ENCODE data around the gene TMEM168.
A peak's percentile ranks its signal among the peaks of the same experiment; 100 is the strongest.
"Not testable (repeated sequence)": the region's sequence is repeated elsewhere in the genome, so short reads cannot be mapped to it uniquely, and the experiment has no call there.

The TMEM168 gene

DNA sequence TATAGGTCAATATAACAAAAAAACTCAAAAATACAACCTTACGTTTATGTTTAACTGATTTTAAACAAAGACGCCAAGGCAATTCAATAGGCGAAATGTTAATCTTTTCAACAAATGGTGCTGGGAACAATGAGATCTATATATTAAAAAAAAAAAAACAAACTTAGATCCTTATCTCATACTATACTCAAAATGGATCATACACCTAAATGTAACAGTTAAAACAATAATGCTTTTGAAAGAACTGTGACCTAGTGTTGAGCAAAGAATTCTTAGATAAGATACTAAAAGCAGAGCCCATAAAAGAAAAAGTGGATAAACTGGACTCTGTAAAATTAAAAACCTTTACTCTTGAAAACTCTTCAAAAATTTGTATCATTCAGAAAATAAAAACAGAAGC lies 8.6 kb downstream of the TMEM168 start:
- no peak for DNase-seq (ENCODE audit: low read depth)

DNA sequence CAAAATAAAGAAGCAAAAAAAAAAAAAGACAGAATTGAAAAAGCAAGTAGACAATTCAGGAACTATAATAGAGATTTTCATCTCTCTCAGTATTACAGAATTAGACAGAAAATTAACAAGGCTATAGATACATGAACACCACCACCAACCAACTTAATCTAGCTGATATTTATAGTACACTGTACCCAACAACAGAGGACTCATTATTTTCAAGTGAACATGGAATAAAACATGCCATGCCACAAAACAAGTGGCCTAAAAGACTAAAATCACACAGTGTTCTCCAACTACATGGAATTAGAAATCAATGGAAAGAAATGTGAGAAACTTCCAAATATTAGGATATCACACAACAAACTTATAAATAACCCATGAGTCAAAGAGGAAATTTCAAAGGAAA lies 9.1 kb downstream of the TMEM168 start:
- no peak for DNase-seq (ENCODE audit: low read depth)

DNA sequence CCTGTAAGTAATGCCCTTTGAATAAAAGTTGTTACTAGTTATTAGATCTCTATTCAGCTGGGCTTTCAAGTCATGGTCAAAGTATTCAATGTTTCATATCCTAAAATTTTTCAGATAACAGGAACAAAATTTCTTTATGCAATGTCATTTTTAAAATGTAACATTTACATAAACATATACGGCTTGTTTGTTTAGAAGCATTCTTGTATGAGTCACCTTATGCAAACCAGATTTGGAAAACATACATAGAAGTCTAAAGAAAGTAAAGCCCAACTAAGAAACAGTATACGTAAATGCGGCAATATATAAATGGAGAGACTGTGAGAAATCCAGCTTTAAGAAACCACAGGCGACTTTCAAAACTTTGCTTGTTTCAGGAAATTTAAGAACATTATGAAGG lies 10.5 kb downstream of the TMEM168 start:
- DNase-seq (ENCODE audit: low read depth) = no peak

DNA sequence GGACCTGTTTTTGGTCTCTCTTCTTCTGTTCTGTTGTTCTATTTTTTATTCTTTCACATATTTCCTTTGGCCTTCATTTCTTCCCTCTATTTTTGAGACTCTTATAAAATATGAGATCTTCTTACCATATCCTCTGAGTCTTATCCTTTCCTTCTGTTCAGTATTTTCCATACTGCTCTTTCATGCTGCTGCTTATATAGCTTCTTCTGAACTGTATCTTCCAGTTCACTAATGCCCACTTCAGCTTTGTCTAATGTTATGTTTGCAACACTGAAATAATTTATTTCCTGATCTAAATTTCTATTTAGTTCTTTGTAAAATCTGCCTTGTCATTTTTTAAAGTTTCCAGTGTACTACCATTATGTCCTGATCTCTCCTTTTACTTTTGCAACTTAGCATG lies 12.8 kb downstream of the TMEM168 start:
- no peak for DNase-seq (ENCODE audit: low read depth)

DNA sequence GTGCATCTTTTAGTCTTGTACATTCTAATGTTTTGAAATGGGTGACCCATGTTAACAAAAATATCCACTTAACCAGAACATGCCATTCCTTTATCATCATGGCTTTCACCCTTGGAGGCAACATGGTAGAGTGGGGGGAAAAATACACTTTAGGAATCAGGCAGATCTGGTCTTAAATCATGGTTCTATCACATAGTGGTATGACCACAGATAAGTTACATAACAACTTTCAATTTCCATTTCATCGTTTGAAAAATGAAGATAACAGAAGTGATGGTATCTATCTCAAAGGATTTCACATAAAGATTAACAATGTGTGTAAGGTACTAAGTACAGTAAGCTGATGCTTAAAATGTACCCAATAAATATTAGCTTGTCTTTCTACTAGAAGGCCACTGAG lies 19.0 kb downstream of the TMEM168 start:
- no peak for DNase-seq (ENCODE audit: low read depth)

DNA sequence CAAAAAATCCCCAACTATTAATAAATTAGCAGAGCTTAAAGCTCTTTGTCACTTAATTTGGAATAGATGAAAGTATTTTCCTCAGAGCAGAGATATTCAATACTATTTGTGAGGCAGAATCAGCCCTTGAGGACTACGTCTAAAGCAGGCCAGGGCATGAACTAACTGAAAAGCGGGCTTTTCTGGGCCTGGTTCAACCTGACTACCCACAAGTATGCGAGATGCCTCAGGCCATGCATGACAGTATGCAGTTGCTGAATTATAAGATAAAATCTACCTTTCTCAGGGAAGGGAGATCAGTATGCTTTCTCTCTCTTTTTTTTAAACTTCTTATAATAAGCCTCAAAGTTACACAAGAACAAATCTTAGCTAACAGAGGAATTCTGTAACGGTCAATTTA lies 20.1 kb downstream of the TMEM168 start:
- no peak for DNase-seq (ENCODE audit: low read depth)

DNA sequence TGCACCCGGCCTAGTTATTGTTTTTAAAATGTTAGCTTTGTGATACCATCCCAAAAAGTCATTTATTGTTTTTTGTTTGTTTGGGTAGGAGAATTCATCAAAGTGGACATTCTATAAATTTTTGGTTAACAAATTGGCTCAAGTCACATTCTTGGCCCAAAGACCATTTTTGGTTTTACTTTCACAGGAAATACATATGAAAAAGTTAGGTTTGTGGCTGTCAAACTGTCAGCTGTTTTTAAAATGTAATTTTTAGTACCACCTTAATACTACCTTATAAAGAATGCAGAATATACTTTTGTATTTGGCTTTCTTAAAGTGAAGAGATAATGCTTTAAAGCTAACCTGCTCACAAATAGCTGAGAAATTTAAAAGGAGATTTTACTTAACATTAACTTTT lies 25.1 kb downstream of the TMEM168 start:
- no peak for DNase-seq (ENCODE audit: low read depth)

DNA sequence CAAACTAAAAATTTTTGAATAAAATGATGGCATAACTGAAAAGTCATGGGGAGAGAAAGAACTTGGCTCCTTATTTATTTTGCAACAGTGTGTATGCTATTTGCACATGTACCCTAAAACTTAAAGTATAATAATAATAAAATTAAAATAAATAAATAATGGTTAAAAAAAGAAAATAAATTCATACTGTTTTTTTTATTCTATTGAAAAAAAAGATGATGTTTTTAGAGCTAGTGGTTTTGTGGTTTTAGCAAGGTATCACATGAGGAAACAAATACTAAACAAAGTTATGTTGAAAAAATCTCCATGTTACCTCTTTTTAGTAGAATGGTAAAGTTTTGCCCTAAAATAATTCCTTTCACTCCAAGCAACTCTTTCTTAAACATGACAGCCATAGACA lies 26.2 kb downstream of the TMEM168 start:
- no peak for DNase-seq (ENCODE audit: low read depth)

DNA sequence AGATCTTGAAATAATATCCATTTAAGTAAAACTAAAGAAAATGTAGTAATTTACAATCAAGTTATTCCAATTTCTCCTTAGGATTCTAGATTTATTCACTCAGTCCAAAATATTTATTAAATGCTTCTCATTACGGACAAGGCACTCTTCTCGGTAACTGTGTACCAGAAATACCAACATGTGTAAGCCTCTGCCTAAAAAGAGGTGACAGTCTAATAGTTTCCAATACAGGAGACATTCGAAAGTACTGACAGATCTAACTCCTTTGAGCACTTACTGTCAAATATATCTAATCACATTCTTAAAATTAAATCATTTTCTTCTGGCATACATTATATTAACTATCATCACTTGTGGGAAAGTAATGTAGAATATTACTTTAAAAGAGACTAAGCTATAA lies 26.9 kb downstream of the TMEM168 start:
- no peak for DNase-seq (ENCODE audit: low read depth)

DNA sequence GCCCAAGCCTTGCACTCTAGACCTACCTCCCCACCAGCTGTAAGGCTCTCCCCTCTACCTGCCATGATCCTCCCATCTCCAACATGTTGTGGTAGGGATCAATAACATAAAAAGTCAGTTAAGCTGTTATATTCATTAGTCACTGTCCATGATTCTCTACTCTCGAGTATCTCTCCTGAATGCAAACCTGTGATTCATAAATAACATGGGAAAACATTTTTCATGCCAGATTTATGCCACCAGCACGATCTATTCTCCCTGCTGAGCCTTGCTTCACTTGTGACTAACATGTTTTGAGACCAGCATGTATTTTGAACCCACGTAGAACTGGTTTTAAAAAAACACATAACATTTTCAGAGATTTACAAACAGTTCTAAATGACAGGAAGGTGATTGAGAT lies 30.3 kb downstream of the TMEM168 start:
- no peak for DNase-seq (ENCODE audit: low read depth)

DNA sequence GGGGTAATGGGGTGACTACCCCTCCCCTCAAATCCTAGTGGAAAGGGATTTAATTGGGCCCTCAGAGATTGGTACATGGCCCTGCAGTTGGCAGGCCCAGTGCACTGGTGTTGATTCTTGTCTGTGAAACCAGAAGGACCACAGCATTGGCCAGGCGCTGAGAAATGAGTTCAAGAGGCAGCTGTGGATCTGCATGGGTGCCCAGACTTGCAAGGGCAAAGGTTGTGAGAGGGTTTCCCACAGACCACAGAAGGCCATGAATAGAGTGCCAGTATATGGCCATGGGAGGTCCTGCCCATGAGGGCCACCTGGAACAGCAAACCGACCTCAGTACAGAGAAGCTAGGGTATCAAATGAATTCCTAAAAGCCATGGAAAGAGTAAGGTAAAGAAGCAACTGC lies 32.9 kb downstream of the TMEM168 start:
- DNase-seq (ENCODE audit: low read depth) = no peak

DNA sequence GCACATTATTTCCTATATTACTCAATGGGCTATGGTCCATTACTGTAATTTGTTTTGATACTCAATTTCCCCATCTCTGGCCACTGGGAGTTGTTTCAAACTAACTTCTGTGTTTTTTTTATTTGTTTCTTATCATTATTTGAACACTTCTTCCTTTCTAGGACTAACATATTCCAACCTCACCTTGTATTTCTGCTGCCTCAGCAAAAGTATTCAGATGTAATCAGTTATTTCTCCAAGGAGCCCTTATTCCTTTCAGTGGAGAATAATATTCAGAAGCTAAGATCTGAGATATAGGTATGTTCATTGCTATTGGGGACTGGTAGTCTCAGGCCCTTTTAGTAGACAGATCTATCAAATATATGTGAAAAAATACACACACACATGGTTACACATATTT lies 36.9 kb downstream of the TMEM168 start:
- no peak for DNase-seq (ENCODE audit: low read depth)

DNA sequence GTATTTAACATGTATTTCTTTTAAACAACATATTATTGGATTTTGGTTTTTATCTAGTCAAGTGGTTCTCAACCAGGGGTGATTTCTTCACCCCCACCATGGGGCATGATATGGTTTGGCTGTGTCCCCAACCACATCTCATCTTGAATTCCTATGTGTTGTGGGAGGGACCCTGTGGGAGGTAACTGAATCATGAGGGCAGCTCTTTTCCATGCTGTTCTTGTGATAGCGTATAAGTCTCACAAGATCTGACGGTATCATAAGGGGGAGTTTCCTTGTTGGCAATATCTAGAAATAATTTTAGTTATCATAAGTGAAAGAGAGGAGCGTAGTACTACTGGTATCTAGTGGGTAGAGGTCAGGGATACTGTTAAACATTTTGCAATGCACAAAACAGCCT lies 37.6 kb downstream of the TMEM168 start:
- no peak for DNase-seq (ENCODE audit: low read depth)

DNA sequence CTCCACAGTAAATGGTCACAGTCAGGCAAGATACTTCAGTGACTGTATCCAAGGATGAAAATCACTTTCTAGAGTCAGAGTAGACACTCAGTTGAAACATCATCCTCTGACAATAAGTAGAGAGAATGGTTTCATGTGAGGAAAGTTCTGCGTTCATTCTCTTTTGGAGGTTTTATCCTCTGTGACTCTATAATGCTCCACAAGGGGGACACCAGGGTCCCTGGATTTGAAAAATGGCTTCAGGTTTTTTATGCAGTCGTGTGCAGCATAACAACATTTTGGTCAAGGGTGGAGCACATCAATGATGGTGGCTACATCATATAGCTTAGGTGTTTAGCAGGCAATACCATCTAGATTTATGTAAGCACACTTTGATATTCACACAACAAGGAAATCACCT lies 40.4 kb downstream of the TMEM168 start:
- no peak for DNase-seq (ENCODE audit: low read depth)

DNA sequence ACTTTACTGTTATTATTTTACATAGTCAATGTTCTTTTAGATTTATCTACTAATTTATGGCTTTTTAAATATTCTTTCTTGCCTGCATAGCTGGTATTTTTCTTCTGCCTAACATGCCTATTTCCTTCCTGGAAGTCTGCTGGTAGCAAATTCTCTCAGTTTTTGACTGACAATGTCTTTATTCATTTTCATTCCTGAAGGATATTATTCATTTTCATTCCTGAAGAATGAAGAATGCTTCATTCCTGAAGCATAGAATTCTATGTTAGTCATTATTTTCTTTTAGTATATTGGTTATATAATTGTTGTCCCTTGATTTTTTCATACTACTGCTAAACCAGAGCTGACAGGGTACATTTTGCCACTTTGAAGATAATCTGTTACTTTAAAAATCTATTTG lies 41.8 kb downstream of the TMEM168 start:
- DNase-seq (ENCODE audit: low read depth) = peak; percentile 2

DNA sequence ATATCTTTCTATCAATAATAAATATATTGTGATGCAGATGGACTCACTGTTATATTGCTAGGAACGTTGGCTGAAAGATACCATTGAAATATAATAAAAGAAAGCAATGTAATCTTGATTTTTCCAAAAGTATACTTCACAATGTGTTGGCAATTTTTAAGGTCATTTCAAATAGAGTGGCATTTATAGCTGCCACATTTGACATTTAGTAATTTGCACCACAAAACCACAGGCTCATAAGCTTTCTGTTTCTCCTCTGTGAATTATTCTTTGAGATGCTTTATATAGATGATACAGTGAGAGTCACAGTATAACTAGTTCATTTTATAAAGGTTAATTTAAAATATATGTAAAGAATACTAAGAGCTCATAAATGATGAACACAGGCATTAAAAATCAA lies 44.6 kb downstream of the TMEM168 start:
- DNase-seq (ENCODE audit: low read depth) = no peak

DNA sequence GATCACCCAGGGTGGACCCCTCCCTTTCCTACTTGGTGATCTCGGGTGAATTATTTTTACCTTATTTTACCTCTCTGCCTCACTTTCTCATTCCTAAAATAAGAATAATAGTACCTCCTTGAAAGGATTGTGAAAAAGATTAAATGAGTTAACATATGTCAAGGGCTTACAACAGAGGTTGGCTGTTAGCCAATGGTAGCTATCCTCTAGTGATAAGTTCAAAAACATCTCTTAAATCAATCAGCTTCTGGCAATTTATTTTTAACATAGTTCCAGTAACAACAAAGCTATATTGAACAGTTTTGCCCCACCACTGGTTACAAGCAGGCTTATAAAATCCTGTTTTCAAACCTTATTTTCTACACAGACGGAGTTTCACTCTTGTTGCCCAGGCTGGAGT lies 45.4 kb downstream of the TMEM168 start:
- DNase-seq (ENCODE audit: low read depth) = no peak

DNA sequence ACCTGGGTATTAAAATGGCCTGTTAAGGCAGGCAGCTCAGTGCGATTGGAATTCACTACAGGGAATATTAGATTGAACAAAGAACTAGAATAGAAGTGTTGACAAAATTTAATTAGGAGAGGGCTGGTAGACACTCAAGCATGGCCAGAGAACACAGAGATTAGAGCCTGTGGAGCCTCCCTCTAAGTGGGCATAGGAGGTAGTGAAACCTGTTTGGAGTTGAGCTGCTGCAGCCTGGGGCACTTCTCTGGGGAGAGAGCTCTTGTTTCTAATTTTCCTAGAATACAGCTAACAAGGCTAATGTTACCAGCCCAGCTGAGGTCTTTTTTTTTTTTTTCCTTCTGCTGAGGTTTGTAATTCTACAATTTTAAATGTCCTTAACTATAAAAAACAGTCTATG lies 46.4 kb downstream of the TMEM168 start:
- DNase-seq (ENCODE audit: low read depth) = no peak

DNA sequence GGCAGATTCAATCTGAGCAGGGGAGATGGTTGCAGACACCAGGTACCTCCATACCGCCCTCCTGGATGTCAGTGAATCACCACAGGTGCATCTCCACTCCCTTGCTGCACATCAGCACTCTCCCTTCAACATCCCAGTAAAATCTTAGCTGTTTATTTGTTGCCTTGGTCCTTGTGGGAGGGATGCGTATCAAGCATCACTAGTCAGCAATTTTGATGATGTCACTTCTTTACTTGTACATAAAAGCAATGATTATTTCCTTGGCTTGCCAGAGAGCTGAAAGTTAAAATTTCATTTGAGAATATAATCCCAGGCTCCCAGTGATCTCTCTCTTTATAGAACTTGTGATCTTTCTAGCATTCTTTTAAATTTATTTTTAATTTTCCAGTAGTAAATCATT lies 49.5 kb downstream of the TMEM168 start:
- DNase-seq (ENCODE audit: low read depth) = no peak

DNA sequence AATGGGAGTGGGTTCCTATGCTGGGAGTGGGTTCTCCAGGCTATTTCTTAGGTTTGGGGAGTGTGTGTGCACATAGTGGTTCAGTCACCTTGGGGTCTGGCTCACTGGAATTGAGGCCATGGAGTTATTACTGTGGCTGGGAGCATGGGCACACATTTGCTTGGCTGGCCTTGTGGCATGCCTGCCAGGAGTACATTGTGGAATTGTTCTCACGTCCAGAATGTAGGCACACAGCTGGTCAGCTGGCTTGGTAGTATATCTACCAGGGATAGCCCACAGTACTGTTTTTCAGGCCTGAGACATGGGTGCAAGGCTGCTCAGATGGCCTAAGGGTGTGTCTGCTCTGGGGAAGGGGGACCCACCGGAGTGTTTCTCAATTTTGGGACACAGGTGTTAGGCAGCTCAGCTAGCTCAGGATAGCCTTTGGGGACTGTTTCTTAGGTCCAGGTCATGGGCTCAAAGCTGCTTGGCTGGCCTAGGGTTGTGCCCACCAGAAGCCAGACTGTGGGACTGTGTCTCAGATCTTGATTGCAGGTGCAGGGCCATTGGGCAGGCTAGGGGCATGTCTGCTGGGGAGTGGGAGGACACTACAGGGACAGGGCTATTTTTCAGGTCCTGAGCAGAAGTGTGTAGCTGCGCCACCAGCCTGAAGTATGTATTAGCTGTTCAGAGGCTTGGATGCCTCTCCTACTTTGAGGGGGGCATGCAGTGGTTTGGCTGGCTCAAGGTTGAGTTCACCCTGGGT lies 50.6 kb downstream of the TMEM168 start:
- no peak for DNase-seq (ENCODE audit: low read depth)

DNA sequence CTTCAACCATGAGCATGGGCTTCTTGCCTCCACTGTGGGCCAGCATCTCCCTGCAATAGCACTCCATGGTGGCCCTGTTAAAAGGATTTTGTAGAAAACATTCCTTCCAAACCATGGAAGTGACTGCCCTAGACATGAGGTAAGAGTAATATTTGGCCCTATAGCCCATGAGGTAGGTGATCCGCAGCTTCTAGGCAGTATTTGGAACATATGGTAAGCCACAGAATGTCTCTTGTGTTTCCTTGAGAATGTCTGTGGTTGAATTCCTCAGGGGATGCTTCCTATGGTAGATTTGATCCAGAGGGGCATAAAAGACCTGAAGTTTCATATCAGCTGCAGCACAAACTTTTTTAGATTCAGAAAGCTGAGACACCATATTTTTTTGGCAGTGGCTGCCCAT lies 54.9 kb downstream of the TMEM168 start:
- DNase-seq (ENCODE audit: low read depth) = no peak

DNA sequence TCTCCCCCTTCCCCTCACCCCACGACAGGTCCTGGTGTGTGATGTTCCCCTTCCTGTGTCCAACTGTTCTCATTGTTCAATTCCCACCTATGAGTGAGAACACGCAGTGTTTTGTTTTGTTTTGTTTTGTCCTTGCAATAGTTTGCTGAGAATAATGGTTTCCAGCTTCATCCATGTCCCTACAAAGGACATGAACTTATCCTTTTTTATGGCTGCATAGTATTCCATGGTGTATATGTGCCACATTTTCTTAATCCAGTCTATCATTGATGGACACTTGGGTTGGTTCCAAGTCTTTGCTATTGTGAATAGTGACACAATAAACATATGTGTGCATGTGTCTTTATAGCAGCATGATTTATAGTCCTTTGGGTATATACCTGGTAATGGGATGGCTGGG lies 58.9 kb downstream of the TMEM168 start:
- not testable (repeated sequence) for DNase-seq (ENCODE audit: low read depth)

DNA sequence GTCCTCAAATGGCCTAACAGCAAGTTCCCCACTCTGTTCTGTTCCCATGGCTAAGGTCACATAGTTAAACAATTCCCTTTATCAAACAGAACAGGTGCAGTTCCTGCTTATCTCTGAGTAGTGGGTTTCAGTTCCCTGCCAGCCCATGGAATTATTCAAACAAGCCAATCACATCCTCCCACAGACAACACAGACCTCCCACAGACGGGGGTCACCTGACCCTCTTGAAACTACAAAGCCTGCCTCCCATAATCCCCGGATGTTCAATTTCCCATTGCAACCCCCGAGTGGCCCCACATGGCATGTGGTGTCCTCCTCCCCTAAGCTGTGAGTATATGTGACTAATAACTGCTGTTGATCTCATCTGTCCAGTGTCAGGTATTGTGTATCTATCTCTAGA lies 64.1 kb downstream of the TMEM168 start:
- DNase-seq (ENCODE audit: low read depth) = no peak

DNA sequence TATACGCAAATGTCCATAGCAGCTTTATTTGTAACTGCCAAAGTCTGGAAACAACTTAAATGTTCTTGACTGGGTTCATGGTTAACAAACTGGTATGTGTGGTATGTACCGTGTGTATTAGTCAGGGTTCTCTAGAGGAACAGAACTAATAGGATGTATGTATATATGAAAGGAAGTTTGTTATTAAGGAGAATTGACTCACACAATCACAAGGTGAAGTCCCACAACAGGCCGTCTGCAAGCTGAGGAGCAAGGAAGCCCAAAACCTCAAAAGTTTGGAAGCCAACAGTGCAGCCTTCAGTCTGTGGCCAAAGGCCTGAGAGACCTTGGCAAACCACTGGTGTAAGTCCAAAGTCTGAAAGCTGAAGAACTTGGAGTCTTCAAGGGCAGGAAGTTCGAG lies 66.8 kb downstream of the TMEM168 start:
- peak; percentile 3 for DNase-seq (ENCODE audit: low read depth)

DNA sequence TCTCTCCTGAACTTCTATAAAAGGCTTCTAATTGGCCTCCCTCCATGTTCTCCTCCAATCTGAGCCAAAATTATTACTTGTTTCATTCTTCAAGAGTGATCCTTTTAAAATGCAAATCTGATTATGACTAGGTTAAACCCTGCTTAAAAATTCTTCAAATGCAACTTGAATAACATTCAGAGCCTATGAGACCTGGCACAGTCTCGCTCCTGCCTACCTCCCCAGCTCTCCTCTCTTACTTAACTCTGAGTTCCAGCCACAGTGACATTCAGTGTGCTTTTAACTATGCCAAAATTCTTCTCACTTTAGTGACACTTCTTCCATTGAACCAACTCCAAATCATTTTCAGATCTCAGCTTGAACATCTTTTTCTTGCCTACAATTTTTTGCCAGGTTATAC lies 68.8 kb downstream of the TMEM168 start:
- DNase-seq (ENCODE audit: low read depth) = no peak

Data from stromal cell of bone marrow (primary cell).